Purkinje cell (primary cell): ENCODE measurements around the gene NLRP3. TPM values are rescaled to one million over a fixed set of nuclear protein-coding genes. Genes with fewer than 3 reads are reported as not detected.

ENCODE experiments used
- polyA plus RNA-seq: library from polyadenylated mRNA; unstranded; fragments of >200 nt; fragmentation: Nextera tagmentation; gene quantifications from 2 replicates; pipeline ENCODE4 v1.2.1, GENCODE V29; 2014

NLRP3 gene
- polyA plus RNA-seq, result 6.0 and 12.5 TPM in 2 replicates

DNA sequence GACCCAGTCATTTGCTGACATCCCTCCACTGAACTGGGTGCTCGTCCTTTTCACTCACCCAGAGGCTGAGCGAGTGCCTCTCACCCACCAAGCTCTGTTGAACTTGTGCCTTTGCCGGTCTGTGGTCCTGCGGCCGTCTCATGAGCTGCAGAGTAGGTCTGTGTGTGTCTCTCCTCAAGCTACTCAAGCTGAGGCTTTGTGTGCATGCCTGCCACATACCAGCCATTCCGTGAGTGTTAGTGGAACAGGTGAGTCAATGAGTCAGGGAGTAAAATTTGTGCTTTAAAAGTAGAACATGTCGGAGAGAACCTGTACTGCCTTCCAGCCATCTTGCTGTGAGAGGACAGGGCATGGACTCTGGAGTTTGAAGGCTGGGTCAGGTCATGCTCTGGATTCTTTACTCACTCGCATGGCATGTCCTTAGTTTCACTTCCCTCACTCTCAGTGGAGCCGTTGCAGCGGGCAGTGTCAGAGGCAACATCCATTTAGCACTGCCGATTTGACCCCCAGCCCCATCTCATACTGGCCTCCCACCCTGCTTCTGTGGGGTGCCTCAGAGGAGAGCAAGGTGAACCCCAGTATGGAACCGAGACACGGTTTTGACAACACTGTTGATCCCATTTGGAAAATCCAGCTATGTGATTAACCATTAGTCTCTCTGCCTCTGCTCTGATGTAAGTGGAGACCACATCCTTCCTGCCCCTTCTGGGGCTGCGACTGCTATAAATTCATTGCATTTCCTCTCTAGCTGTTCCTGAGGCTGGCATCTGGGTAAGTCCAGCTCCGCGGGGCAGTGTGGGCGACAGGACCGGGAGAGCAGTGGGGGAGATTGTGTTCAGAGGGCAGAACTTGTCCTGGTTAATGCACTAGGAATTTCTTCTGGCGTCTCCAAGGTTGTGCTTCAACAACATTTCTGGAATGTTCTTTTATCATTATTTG, at the start of gene NLRP3:
TSS of gene NLRP3 (plus strand) at position 751 of the 939 bp plus-strand sequence. CDS start 2,628 bp downstream, outside the sequence.

Other genes with a start within 250 kb of the NLRP3 start
- 0.89 and 2.7 TPM in 2 replicates for gene ZNF124, start 244.2 kb upstream of the NLRP3 start, polyA plus RNA-seq
- gene VN1R5, start 160.1 kb upstream of the NLRP3 start, polyA plus RNA-seq, result not detected in 2 replicates
- gene ZNF496, start 84.3 kb upstream of the NLRP3 start, polyA plus RNA-seq, result 1.7 and 1.8 TPM in 2 replicates
- gene OR2B11, start 41.9 kb downstream of the NLRP3 start, polyA plus RNA-seq, result 0.43 TPM in 1 of 2 replicates, not detected in the other
- gene OR2C3, start 120.3 kb downstream of the NLRP3 start, polyA plus RNA-seq, result 0.11 TPM in 1 of 2 replicates, not detected in the other
- gene GCSAML, start 133.0 kb downstream of the NLRP3 start, polyA plus RNA-seq, result 0.06 and 1.9 TPM in 2 replicates
- not detected in 2 replicates for gene OR2G2, start 172.2 kb downstream of the NLRP3 start, polyA plus RNA-seq
- gene OR2G3, start 189.4 kb downstream of the NLRP3 start, polyA plus RNA-seq, result not detected in 2 replicates